ENCODE measurements around the gene GPRC5B. TPM values are rescaled to one million over a fixed set of nuclear protein-coding genes. Genes with fewer than 3 reads are reported as not detected.

GPRC5B gene
- total RNA-seq, 1 donor from 2014 or later: 0.07 TPM

- no peaks in the 10 kb centered on the region for H3K4me1 Mint-ChIP-seq
- H3K9me3 Mint-ChIP-seq: no peaks in the 10 kb centered on the region
- CTCF ChIA-PET: no interaction called here
- H3K27me3 Mint-ChIP-seq: peaks cover 4% of the 10 kb centered on the region
- no peak overlapping the region for H3K4me3 Mint-ChIP-seq
- no peak for TF ChIP-seq CTCF (IDR thresholded peaks at IDR 0.05)
- no peak for ATAC-seq (ENCODE audit: low read depth)
- intact Hi-C loops (cut with micrococcal nuclease): no loop called here
- no peak for DNase-seq
- no peak overlapping the region for H3K27ac Mint-ChIP-seq
- H3K36me3 Mint-ChIP-seq (ENCODE audit: low read depth): no peaks in the 10 kb centered on the region
- POLR2A ChIA-PET: interaction anchor here (0.6 kb wide), 1 partner anchor 9 kb away, joined by 3 read pairs; no protein-coding TSS in a partner anchor
Observed at GRCh38 chr16:19864566-19864965, 20.1 kb downstream of the GPRC5B start.

- H3K36me3 Mint-ChIP-seq (ENCODE audit: low read depth): no peaks in the 10 kb centered on the region
- intact Hi-C loops (cut with micrococcal nuclease): no loop called here
- H3K27ac Mint-ChIP-seq: no peak overlapping the region
- ATAC-seq (ENCODE audit: low read depth) (no peak), DNase-seq (no peak)
- H3K4me3 Mint-ChIP-seq: no peak overlapping the region
- H3K4me1 Mint-ChIP-seq: no peaks in the 10 kb centered on the region
- no peak for TF ChIP-seq CTCF (IDR thresholded peaks at IDR 0.05)
- H3K27me3 Mint-ChIP-seq: peaks cover 4% of the 10 kb centered on the region
- H3K9me3 Mint-ChIP-seq: no peaks in the 10 kb centered on the region
- CTCF ChIA-PET: no interaction called here
- POLR2A ChIA-PET: no interaction called here
Observed at GRCh38 chr16:19863990-19864389, 20.7 kb downstream of the GPRC5B start.

GRCh38 chr16:19861811-19862327 lies 22.8 kb downstream of the GPRC5B start:
- ChIA-PET CTCF (no interaction called here), POLR2A (no interaction called here)
- H3K4me1 Mint-ChIP-seq: no peaks in the 10 kb centered on the region
- peaks cover 4% of the 10 kb centered on the region for H3K27me3 Mint-ChIP-seq
- TF ChIP-seq CTCF (IDR thresholded peaks at IDR 0.05): no peak
- DNase-seq: no peak
- intact Hi-C loops (cut with micrococcal nuclease): no loop called here
- ATAC-seq (ENCODE audit: low read depth): no peak
- H3K27ac Mint-ChIP-seq: no peak overlapping the region
- H3K36me3 Mint-ChIP-seq (ENCODE audit: low read depth): no peaks in the 10 kb centered on the region
- no peak overlapping the region for H3K4me3 Mint-ChIP-seq
- H3K9me3 Mint-ChIP-seq: no peaks in the 10 kb centered on the region

GRCh38 chr16:19861133-19861532 lies 23.5 kb downstream of the GPRC5B start:
- Mint-ChIP-seq H3K36me3 (ENCODE audit: low read depth) (no peaks in the 10 kb centered on the region), H3K27me3 (peaks cover 4% of the 10 kb centered on the region), H3K27ac (no peak overlapping the region), H3K4me1 (no peaks in the 10 kb centered on the region), H3K4me3 (no peak overlapping the region), H3K9me3 (no peaks in the 10 kb centered on the region)
- DNase-seq (no peak), ATAC-seq (ENCODE audit: low read depth) (no peak)
- intact Hi-C loops (cut with micrococcal nuclease): no loop called here
- TF ChIP-seq CTCF (IDR thresholded peaks at IDR 0.05): no peak
- ChIA-PET POLR2A (no interaction called here), CTCF (no interaction called here)

GRCh38 chr16:19860166-19861041 lies 24.2 kb downstream of the GPRC5B start:
- ChIA-PET CTCF (no interaction called here), POLR2A (no interaction called here)
- Mint-ChIP-seq H3K4me3 (no peak overlapping the region), H3K27me3 (peaks cover 4% of the 10 kb centered on the region), H3K27ac (no peak overlapping the region), H3K4me1 (no peaks in the 10 kb centered on the region), H3K9me3 (no peaks in the 10 kb centered on the region), H3K36me3 (ENCODE audit: low read depth) (no peaks in the 10 kb centered on the region)
- no peak for TF ChIP-seq CTCF (IDR thresholded peaks at IDR 0.05)
- intact Hi-C loops (cut with micrococcal nuclease): no loop called here
- ATAC-seq (ENCODE audit: low read depth) (no peak), DNase-seq (no peak)

Data from activated B cell treated with CpG ODN at 0.5 μM for 24 hours (primary cell).